ENCODE results near the gene HOXA11.

HOXA11 gene

DNA sequence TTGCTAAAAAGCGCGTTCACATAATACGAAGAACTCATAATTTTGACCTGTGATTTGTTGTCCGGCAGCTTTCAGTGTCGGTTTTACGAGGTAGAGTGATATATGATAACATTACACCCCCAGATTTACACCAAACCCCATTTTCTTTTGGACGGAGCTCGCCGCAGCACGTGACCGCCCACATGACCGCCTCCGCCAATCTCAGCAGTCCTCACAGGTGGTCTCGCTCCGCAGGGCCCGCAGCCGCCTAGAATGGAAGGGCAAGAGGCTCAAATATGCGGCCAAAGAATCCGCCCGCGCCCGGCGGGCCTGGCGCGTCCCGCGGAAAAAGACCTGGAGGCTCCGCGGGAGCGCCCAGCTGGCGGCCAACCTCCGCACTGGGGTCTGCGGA is 28.5 kb downstream of the HOXA11 start, which contains the start of gene HOXA7:
HOXA7 (minus strand) TSS at position 168 of the 391 bp plus-strand sequence; CDS start at position 38, 130 bp downstream.
- no peak for DNase-seq

DNA sequence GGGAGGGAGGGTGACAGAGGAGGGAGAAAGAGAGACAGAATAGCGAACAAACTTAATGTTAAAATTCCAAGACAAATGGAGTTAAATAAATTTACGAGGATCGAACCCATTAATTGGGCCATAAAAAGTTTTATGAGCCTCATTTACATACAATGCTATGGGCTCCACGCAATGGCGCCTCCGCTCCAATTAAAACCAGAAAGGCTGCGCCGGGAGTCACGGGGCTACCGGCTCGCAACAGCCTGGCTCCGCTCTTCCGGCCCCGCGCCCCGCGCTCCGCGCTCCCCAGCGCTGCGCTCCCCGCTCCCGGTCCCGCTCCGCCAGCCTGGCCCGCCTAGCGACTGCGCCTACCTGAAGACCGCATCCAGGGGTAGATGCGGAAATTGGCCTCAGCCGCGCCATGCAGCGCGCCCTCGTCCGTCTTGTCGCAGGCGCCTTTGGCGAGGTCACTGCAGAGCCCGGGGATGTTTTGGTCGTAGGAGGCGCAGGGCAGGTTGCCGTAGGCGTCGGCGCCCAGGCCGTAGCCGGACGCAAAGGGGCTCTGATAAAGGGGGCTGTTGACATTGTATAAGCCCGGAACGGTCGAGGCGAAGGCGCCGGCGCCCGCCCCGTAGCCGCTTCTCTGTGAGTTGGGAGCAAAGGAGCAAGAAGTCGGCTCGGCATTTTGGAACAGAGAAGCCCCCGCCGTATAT is 29.1 kb downstream of the HOXA11 start:
- DNase-seq = no peak

DNA sequence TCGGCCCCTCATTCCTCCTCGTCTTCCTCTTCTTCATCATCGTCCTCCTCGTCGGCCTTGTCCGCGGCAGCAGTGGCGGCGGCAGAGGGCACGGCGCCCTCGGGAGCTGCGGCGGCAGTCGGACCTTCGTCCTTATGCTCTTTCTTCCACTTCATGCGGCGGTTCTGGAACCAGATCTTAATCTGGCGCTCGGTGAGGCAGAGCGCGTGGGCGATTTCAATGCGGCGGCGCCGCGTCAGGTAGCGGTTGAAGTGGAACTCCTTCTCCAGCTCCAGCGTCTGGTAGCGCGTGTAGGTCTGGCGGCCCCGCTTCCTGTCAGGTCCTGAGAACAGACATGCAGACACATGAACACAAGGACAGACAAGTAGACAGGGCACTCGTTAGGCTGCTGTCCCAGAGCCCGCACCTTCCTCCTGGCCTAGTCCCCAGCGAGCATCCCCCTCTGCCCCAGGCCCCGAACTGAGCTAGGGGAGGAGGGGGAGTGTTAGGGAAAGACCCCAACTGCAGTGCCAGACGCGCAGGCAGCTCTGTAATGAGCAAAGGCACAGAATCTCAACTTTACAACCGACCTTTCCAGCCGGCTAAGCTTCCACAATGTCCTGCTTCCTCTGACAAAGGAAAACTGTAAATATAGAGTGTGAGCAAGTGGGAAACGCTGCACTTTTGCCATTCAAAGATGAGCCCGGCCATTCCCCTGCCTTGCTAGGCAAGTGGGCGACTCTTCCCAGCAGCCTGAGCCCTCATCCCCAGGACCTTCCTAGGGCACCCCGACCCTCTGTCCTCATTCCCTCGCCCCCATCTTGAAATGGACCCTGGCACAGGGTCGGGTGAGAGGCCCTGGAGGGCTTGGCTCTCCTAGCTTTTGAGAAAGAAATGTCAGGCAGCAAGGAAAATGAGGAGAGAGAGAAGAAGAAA is 29.9 kb downstream of the HOXA11 start:
- DNase-seq = no peak

- no peak for DNase-seq
Measured at GRCh38 chr7:27154369-27154768, 30.7 kb downstream of the HOXA11 start.

GRCh38 chr7:27153526-27153925 is 31.5 kb downstream of the HOXA11 start:
- no peak for DNase-seq

GRCh38 chr7:27152816-27153442 is 32.1 kb downstream of the HOXA11 start:
- no peak for DNase-seq

- DNase-seq = no peak
Measured at GRCh38 chr7:27151931-27152815, 32.9 kb downstream of the HOXA11 start, which contains the start of gene HOXA3. Gene HOXA3, minus strand, starts transcription at chr7:27152583. Its CDS starts 41,943 bp downstream, at chr7:27110640.

DNA sequence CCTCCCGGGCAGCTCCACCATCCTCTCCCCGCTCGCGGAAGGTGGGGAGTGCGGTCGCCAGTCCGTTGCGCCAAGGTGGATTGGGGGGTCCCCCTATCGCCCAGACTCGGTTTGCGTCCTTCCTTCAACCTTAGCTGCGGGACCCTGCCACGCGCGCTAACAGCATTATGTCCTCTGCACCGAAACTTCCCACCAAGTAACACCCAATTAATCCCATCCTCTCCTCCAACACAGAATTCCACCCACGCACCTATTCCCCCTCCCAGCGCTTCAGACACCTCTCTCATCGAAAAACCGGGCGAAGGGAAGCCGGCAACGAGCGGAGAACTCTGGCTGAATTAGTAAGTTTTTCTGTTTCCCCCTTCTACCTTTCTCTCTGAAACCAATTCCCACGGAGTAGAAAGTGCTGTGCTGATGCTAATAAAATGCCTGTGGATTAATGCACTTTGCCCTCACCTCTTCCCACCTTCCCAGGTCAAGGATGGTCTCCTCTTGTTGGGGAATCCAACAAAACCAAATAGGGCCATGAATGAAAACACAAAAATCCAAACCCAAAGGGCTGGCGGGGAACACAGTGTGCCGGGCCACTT is 33.6 kb downstream of the HOXA11 start:
- DNase-seq = no peak

- peak in 3 of 4 experiments; percentile 36 to 52 (median 36) for DNase-seq
Measured at GRCh38 chr7:27150568-27151340, 34.3 kb downstream of the HOXA11 start.

DNA sequence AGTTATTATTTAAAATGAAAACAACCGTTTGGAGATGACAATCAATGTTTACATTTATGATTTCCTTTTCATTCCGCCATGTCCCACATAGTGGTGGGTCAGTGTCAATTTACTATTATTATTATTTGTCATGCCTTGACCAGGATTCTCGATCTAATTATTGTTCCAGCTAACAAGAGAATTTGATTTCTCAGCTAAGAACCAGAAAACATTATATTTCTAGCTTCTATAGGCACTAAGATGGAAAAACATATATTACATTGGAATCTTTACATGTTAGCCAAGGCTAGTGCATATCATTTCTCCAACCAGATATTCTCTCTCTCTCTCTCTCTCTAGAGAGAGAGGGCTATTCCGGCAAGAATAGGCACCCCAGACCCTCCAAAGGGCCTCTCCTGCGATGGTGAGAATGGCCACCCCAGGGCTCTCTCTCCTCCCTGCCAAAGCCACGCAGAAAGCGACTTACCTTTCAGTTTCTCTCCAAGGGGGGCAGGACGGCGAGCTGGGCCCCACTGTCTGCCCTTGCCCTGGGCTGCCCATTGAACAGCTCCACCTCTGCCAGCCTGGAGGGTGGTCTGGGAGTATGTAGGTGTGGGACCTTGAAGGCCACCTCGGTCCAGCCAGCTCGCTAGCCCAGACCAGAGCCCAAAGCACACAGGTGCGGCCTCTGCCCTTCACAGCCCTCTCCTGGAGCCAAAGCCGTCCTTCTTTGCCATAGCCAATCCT is 35.0 kb downstream of the HOXA11 start:
- no peak for DNase-seq

DNA sequence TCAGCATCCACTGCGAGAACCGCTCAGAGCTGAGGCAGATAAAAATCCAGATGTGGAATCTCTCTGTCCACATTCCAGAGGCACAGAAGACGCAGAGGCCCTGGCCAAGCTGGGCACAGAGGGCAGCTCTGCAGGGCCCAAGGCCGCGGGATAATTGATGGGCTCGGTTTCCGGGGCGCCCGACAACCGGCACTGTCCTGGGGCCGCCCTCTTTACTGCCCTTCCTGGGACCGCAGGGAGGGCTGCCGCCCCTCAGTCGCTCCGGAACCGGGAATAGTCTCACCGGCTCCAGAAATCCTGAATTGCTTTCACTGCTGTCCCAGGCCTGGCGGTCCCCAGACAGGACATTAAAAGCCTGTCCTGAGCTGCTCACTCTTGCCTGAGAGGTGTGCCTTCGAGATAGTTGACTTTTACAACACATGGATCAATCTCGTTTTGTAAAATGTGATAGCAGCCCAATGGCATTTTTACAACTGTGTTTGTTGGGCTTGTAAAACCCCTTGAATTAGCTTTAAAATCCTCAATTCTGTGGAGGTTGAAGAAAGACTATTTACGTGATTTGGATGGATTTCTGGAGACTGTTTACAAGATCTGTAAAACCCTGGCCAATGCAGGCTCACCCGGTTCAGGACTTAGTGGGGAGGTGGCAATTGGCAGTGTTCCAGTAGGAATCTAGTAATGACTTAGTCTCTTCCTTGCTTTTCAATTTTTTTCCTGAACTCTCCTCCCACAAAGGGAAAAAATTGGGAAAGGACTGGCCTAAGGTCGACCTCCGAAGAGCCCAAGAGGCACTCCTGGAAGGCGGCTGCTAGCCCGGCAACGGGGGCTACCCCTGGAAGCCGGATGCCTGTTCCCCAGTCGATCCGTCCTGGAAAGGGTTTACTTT is 36.0 kb downstream of the HOXA11 start:
- no peak for DNase-seq

GRCh38 chr7:27148031-27148755 is 36.8 kb downstream of the HOXA11 start:
- DNase-seq = no peak

GRCh38 chr7:27147199-27148030 is 37.6 kb downstream of the HOXA11 start, which contains the start of gene HOXA6:
Gene HOXA6, minus strand, starts transcription at chr7:27147774. Its CDS starts 25 bp downstream, at chr7:27147749.
- no peak for DNase-seq

DNA sequence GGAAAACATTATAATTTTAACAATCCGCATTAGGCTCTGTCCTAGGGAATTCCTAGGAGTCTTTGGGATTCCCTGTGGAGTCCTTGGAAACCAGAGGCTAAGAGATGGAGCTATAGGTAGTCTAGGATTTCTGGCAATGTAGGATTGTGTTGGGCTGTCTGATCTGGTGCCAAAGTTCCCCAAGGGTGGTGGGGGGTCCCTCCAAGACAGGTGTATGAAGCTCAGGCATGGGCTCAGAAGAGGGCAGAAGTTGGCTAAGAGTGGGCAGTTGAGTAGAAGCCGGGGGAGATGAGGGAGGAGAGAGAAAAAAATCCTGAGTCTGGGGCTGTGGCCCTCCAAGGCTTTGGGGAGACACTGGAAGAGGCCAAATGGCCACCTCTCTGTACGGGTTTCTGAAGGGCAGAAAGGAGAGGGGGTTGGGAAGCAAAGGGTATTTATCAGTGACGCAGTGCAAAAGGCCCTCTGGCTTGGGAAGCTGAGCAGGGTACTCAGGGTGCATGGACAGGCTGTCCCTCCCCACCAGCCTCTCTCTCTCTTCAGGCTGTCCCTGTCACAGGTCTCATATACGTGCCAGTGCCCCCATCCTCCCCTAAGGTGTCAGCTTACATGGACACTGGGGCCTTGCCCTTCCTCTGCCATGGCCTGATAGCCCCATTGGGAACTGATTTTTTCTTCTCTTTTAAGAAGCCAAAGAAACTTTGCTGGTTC is 38.4 kb downstream of the HOXA11 start:
- DNase-seq = no peak

DNA sequence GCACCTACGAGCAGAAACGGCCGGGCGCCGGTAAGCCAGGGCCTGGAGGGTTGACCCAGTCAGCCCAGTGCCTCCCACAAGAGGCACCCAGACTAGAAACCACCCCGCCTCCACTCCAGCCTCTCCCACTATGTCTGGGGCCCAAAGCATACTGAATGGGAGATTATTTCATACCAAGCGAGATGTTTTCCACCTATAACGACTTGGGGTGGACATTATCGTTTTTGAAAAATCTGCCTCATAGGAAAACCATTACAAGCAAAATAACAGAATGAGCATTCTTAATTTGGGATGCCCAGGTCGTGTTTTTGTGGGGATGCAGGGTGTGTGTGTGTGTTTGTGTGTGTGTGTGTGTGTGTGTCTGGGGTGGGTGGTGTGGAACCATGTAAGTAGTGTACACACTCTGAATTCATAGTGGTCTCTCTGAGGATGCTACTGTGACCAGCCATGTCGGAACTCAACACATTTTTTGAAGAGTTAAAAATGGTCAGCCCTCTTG is 39.1 kb downstream of the HOXA11 start:
- no peak for DNase-seq

DNA sequence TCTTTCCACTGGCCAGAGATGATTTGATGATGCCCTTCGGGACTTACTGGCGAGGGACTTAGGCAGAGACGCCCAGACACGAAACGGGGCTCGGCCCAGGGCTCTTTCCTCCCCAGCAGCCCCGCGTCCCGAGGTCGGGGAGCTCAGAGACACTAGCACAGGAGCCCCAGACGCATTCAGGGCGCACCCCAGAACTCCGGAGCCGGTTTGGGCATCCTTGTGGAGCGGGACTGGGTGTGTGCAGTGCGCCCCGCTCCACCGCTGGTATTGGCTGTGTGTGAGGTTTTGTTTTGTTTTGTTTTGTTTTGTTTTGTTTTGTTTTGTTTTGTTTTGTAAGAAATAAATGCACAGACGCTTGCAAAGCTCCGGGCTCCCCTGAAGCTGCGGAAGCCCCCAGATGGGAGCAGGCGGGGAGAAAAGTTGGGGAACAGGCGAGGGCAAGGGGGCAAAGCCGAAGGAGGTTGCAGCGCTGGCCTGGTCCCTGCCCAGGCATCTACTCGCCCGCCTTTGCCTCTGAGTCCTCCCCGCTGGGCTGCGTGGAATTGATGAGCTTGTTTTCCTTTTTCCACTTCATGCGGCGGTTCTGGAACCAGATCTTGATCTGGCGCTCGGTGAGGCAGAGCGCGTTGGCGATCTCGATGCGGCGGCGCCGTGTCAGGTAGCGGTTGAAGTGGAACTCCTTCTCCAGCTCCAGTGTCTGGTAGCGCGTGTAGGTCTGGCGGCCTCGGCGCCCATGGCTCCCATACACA is 39.7 kb downstream of the HOXA11 start:
- no peak for DNase-seq
